Forelimb muscle (tissue), 1 donor: Measurements from ENCODE around the gene HOXD4. TPM values are rescaled to one million over a fixed set of nuclear protein-coding genes. Genes with fewer than 3 reads are reported as not detected.

Experiments used
- DNase-seq: peaks from one replicate; pipeline ENCODE4 v3.0.0-alpha.2; 2013; ENCODE audit warnings: low read depth
- polyA plus RNA-seq: library from polyadenylated mRNA; unstranded; fragments of 120-200 nt; gene quantifications from one replicate; pipeline ENCODE4 v1.2.1, GENCODE V29; 2013; ENCODE audit not compliant: insufficient read length

HOXD4 gene
- polyA plus RNA-seq: 8.9 TPM

- no peak for DNase-seq
Measured at GRCh38 chr2:176151442-176152287, at the start of gene HOXD4. Gene HOXD4 (plus strand): TSS chr2:176151550. CDS start chr2:176151634, 84 bp downstream.

GRCh38 chr2:176101842-176102241 lies 49.5 kb upstream of the HOXD4 start:
- no peak for DNase-seq

- no peak for DNase-seq
Measured at GRCh38 chr2:176102309-176102866, 49.0 kb upstream of the HOXD4 start.

- DNase-seq: no peak
Measured at GRCh38 chr2:176103194-176103593, 48.2 kb upstream of the HOXD4 start.

DNA sequence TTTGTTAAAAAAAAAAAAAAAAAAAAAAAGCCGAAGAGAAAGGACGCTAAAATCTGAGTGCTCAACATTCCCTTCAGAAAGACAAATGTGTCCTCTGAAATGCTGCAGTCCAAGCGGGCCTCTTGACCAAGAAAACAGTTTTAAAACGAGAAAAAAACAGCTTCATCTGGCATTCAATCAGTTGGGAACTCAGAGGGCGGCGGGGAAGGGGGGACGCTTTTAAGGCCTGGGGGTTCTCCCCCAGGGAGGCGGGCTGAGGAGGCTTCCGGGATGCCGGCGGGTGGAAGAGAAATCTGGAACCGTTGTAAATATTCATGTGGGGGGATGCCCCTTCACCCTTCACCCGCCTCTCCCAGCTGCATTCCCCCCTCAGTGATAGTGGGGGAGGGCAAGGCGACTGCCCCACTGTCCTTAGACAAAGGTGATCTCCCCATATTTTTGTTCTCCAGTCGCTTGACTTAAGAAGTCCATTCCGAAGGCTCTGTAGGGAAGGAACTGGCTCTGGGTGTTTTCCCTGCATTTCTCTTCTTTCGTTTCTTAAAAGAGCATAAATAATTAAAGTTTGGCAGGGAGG lies 47.5 kb upstream of the HOXD4 start:
- no peak for DNase-seq

DNA sequence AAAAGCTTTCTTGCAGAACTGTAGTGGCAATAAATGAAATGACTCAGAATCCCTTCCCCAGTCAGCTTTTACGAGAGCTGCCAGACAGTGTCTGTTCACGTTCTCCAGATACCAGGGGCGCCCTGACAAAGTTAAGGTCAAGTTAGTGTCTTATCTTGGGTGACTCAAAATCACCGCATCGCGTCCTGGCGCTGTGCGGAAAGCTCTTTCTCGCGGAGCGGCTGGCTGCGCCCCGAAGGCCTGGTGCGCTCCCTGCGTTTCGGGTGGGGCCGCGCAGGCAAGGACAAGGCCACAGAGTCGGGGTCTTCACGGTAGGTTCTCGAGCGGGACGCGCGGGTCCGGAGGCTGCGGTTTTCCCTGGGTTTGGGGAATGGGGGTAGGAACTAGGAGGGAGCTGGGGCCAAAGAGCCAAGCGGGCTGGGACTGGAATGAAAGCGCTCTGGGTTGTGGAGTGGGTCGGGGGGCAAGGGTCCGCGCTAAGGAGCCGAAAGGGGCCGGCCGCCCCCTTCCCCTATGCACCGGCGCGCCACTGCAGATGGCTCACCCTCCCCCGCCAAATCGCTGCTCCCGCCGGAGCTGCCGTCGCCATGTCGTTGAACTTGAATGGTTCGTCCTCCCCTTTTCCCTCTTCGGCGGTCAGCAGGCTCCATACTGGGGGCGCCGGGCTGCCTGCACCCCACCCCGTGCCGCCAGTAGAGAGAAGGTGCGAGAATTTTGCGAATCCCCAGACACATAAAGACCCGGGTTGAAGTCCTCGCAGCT lies 46.9 kb upstream of the HOXD4 start:
- no peak for DNase-seq

DNA sequence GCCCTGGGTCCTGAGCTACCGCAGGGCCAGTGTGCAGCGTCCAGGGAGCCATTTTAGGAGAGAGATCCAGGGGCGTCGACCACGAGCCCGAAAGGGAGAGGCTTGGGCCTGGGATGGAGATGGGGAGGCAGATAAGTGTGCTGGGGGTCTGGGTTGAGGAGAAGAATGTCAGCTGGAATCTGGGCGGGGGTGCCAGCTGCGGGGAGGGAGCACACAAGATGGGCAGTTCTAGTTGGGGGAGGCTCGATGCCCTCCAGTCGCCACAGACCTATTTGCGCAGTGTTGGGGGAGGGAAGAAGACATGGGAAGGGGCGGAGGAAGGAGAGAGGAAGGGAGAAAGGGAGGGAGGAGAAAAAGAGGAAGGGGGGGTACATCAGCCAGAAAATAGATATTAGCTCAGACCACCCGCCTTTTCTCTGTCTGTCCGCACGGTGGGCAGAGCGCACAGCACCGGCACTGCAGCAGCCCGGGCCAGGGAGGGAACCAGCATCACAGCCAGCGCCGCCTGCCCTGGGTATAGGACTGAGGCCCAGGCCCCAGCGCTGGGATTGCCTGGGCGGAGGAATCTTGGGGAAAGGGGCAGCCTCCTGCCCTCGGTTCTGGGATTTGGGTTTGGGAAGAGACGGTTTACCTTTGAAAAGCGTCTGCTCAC lies 46.1 kb upstream of the HOXD4 start:
- DNase-seq: no peak

- DNase-seq: no peak
Measured at GRCh38 chr2:176105730-176106580, 45.4 kb upstream of the HOXD4 start.

DNA sequence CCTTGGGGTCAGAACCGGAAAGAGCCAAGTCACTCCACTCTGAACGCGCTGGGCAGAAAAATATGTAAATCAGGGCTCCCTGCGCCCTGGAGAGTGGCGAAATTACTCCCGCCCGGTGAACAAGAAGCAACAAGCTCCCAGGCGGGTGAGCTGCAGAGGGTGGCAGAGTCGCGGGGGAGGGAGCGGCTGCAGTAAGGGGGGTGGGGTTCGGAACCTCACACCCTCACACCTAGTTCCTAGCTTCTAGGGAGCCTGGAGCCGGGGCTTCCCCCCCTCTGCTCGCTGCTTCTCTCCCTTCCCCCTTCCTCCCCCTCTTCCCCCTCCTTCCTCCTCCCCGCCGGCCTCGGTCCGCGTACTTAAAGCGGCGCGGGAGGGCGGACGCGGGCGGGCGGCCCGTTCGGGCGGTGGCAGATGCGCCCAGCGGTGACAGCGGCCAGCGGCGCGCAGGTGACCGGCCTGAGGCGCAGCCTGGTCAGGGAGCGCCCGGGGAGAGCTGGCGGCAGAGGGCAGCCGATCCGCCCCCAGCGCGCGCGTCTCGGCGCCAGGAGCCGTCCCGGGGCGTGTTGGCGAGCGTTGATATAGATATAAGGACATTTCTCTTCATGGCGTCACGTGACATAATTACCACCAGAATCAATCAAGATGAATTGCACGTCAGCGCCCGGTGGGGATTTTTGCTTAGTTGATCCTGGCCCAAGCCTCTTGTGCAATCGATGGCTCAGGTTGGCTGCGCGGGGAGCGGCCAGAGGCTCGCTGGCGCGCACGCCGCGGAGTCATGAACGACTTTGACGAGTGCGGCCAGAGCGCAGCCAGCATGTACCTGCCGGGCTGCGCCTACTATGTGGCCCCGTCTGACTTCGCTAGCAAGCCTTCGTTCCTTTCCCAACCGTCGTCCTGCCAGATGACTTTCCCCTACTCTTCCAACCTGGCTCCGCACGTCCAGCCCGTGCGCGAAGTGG lies 44.5 kb upstream of the HOXD4 start, which contains the start of gene HOXD11:
HOXD11 (plus strand) TSS at position 700 of the 959 bp plus-strand sequence; CDS start at position 776, 76 bp downstream.
- DNase-seq: no peak

DNA sequence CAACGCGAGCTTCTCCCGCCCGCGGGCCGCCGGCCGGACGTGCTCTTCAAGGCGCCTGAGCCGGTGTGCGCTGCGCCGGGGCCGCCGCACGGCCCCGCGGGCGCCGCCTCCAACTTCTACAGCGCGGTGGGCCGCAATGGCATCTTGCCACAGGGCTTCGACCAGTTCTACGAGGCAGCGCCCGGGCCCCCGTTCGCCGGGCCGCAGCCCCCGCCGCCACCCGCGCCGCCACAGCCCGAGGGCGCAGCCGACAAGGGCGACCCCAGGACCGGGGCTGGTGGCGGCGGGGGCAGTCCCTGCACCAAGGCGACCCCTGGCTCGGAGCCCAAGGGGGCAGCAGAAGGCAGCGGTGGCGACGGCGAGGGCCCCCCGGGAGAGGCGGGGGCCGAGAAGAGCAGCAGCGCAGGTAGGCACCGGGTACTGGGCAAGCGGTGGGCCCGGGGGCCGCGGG lies 43.6 kb upstream of the HOXD4 start:
- no peak for DNase-seq

- DNase-seq: no peak
Measured at GRCh38 chr2:176109192-176109901, 42.0 kb upstream of the HOXD4 start.

GRCh38 chr2:176109946-176110345 lies 41.4 kb upstream of the HOXD4 start:
- DNase-seq: no peak

DNA sequence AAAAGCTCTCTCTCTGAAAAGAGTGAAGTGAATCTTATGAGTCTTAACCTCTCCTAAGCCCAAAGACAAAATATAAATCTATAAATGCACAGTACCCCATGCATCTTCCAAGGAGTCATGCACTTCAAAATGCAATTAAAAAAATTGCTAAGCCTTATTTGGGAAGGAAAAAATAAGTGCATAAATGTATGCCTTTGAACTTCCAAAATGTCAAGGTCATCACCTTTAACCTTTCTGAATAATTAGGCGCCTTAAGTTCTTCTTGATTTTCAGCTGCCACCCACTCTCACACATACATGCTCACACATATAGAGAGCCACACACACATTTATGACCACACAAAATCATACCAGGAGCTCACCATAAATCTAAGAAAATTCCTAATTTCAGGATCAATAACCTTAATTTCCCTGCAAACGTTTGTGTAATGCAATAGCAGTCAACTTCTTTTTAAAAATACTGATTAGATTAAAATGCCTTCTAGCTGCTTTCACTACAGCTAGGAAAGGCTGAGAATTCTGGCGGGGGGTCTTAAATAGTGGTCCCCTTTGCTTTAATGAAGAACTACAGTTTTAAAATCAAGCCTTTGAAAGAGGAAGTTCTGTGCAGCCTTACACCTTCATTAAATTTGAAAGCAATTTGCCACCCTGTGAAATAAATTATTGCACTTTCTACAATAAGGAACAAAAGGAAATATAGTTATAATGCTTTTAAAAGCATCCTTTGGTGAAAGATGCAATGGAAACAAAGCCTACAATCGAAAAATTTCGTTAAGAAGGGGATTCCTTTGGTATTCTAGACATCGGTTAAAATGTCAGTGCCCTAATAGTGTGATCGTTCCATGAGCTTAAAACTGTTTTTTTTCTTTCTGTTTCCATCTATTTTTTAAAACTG lies 40.7 kb upstream of the HOXD4 start:
- DNase-seq: no peak

DNA sequence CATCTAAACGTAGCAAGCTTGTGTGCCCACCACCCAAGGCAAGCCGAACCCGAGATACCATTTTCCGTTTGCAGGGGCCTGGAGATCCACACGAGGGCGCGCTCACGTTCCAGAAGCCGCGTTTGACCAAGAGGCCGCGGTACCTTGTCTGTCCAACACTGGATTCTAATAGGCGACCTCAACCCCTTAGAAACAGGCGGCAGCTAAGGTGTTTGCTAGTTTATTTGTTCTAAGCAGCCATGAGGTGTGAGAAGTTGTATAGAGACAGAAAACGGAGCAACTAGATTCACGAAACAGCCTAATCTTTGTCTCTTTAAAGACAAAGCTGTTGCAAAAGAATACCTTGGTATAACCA lies 40.1 kb upstream of the HOXD4 start:
- DNase-seq: no peak

DNA sequence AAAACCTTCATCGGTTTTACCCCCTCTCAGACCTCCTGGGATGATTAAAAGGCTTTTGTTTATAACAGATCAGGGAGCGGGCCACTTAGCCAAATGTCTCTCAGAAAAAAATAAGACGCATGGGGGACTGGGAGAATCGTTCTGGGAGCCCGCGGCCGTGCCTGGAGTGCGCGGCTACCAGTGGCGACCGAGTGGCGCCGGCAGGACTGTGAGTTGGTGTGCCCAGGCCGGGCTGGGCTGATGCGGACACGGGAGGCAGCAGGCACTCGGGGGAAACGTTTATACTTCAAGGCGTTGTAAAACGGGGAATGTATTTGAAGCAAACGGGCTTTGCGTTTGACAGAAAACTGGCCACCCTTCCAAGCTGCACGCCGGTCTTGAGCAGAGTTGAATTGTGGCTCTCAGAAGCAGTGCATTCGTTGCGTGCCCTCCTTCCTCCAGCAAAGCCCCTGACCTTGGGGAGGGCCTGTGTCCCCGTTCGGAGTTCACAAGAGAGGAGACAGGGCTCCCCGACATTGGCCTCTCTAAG lies 39.4 kb upstream of the HOXD4 start:
- DNase-seq: no peak

DNA sequence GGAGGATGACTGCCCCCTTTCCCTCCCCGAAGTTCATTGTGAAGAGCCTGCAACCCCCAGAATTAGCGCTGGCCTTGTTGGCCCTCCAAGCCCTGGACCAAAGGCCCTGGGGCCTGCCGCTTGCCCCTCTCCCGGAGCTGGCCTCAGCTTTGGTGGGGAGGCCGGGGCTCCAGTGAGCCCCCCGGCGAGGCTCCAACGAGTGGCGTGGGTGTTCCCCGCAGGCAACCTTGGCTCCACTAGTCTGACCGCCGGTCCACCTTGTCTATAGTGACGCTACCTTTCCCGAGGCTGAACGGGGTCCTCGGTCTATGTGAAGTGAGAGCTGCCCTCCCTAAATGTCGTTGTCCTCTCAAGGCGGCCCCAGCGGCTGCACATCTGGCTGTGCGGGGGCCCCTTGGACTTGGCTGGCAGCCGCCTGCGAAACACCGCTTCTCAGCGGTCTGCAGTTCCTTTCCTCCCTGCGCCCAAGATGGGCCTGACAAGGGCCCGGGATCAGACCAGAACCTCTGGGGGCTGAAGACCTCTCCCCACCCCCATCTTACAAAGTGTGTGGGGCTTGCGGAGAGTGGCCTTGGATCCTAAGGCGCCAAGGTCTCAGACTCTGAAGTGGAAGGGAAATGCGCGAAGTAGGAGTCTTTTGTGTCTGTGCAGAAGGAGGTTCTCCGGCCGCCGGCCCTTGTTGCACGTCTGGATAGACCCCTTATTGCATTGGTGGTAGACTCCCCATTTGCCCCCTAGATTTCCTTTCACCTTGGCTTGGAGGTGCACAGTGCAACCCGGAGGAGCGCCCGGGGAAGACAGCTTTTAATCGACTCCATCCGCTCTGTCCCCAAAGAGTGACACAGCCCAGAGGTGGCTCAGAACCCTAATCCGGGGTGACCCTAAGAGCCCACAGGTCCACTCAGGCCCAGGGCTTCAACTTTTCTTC lies 38.7 kb upstream of the HOXD4 start:
- no peak for DNase-seq
